ENCODE measurements around the gene TTC23.

GRCh38 chr15:99230867-99231266 lies 18.5 kb downstream of the TTC23 start:
- no peak for TF ChIP-seq POLR2A (IDR thresholded peaks at IDR 0.05)
- TF ChIP-seq, protein P1, sequence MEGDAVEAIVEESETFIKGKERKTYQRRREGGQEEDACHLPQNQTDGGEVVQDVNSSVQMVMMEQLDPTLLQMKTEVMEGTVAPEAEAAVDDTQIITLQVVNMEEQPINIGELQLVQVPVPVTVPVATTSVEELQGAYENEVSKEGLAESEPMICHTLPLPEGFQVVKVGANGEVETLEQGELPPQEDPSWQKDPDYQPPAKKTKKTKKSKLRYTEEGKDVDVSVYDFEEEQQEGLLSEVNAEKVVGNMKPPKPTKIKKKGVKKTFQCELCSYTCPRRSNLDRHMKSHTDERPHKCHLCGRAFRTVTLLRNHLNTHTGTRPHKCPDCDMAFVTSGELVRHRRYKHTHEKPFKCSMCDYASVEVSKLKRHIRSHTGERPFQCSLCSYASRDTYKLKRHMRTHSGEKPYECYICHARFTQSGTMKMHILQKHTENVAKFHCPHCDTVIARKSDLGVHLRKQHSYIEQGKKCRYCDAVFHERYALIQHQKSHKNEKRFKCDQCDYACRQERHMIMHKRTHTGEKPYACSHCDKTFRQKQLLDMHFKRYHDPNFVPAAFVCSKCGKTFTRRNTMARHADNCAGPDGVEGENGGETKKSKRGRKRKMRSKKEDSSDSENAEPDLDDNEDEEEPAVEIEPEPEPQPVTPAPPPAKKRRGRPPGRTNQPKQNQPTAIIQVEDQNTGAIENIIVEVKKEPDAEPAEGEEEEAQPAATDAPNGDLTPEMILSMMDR (IDR thresholded peaks at IDR 0.05) = no peak
